Prostate gland (tissue), 2 donors: ENCODE data around the gene SMG6. TPM values are rescaled to one million over a fixed set of nuclear protein-coding genes. Genes with fewer than 3 reads are reported as not detected.
A peak's percentile ranks its signal among the peaks of the same experiment; 100 is the strongest.

Source experiments
- DNase-seq: peaks from one replicate; pipeline ENCODE4 v3.0.0-alpha.2; 2019; ENCODE audit warnings: low spot score
- H3K27ac ChIP-seq, 2 donors: fragments of 200-600 bp; sonication (generic); 2 replicates each; pipeline ENCODE4 v1.5.1; 2017 to 2019
- H3K27me3 ChIP-seq: fragments of 200-600 bp; sonication (generic); replicated peaks from 2 replicates; pipeline ENCODE4 v1.5.1; 2019; ENCODE audit not compliant: insufficient read depth
- H3K36me3 ChIP-seq, 2 donors: fragments of 200-600 bp; sonication (generic); 1 replicate in 1 of 2; 2 replicates in 1 of 2; pipeline versions ENCODE4 v1.5.1 to v1.8.1; 2017 to 2019
- H3K4me1 ChIP-seq: fragments of 200-600 bp; sonication (generic); replicated peaks from 2 replicates; pipeline ENCODE4 v1.5.1; 2019
- H3K4me3 ChIP-seq, 2 donors: fragments of 200-600 bp; sonication (generic); 2 replicates each; pipeline ENCODE4 v1.5.1; 2017 to 2019
- H3K9me3 ChIP-seq: fragments of 200-600 bp; sonication (generic); 2 replicates; pipeline ENCODE4 v1.5.1; 2017
- POLR2A ChIP-seq: fragments of 450-650 bp; IDR thresholded peaks from one replicate; pipeline ENCODE4 v1.6.1; 2016; ENCODE audit warnings: antibody characterized with exemption, mild to moderate bottlenecking
- POLR2AphosphoS5 ChIP-seq: sonication (generic); formaldehyde crosslinking; IDR thresholded peaks from one replicate; pipeline ENCODE4 v1.6.1; 2017; ENCODE audit warnings: antibody characterized with exemption
- WGBS: methylation state at CpG from one replicate; pipeline ENCODE4 v1.1.5; 2018; 5-methylcytosine and 5-hydroxymethylcytosine counted together
- intact Hi-C: fragments of 100-400 bp; cut with DNase I; formaldehyde crosslinking; loops from one replicate; pipeline ENCODE4 v1.14.2; 2022
- total RNA-seq, 2 donors: library from RNA; depleted of rRNA; stranded (reverse); fragments of >200 nt; gene quantifications; one replicate each; pipeline ENCODE4 v1.1.0, GENCODE V29; 2016
- TF ChIP-seq, protein P1 (sequence below), 4 experiments: fragments of 200-600 bp in 2 of 4; fragments of 450-650 bp in 2 of 4; sonication (generic) in 2 of 4; IDR thresholded peaks; 1 replicate in 3 of 4; 2 replicates in 1 of 4; pipeline ENCODE4 v1.5.1; 2016 to 2019; ENCODE audit warnings: antibody characterized with exemption in 4 of 4, mild to moderate bottlenecking in 2 of 4, moderate library complexity in 2 of 4

SMG6 gene
- total RNA-seq, 2 donors from 2014 or later: 23.8 to 56.0 TPM

DNA sequence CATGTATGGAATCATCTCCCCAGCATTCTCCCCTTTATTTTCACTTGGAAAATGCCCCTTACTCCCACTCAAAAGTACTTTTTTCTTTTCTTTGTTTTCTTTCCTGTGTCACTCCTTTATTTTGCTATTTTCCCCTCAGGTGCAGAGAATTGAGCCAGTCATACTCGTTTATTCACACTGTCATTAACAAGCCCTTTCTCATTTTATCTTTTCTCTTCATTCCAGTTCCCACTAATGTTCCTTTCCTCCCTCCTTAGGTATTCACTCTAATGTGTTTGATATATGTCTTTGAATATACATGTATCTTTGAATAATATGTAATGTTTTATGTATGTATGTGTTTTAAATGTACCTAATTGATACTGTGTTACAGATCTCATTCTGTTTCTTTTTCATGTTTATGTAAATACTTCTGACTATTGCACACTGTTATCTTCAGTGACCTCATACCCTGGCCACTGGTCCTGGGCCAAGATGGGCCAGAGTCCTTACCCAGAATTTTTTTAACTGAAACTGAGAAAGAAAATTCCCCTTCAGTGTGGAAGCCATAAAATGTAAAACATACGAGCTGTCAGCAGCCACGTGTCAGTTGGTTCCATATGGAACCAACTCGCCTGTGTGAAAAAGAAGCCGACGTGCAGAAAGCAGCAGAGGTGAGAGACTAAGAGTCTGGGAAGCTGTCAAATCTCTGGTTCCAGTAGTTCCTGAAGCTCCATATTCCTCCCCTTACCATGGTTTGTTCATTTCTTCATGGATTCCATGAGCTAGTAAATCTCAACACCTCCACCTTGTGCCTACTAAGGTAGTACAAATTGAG is 6.0 kb upstream of the SMG6 start:
- H3K4me1 ChIP-seq: no peaks in the 10 kb centered on the region
- no peak overlapping the region for H3K4me3 ChIP-seq
- WGBS: 41% methylated on average over 6 of the region's 6 CpGs
- H3K9me3 ChIP-seq: no peaks in the 10 kb centered on the region
- TF ChIP-seq POLR2A (no peak), POLR2AphosphoS5 (no peak)
- TF ChIP-seq, protein P1, sequence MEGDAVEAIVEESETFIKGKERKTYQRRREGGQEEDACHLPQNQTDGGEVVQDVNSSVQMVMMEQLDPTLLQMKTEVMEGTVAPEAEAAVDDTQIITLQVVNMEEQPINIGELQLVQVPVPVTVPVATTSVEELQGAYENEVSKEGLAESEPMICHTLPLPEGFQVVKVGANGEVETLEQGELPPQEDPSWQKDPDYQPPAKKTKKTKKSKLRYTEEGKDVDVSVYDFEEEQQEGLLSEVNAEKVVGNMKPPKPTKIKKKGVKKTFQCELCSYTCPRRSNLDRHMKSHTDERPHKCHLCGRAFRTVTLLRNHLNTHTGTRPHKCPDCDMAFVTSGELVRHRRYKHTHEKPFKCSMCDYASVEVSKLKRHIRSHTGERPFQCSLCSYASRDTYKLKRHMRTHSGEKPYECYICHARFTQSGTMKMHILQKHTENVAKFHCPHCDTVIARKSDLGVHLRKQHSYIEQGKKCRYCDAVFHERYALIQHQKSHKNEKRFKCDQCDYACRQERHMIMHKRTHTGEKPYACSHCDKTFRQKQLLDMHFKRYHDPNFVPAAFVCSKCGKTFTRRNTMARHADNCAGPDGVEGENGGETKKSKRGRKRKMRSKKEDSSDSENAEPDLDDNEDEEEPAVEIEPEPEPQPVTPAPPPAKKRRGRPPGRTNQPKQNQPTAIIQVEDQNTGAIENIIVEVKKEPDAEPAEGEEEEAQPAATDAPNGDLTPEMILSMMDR (IDR thresholded peaks at IDR 0.05): no peak
- DNase-seq: no peak
- H3K36me3 ChIP-seq: no peaks in the 10 kb centered on the region
- intact Hi-C loops: no loop called here
- H3K27me3 ChIP-seq: no peaks in the 10 kb centered on the region
- no peak overlapping the region for H3K27ac ChIP-seq

DNA sequence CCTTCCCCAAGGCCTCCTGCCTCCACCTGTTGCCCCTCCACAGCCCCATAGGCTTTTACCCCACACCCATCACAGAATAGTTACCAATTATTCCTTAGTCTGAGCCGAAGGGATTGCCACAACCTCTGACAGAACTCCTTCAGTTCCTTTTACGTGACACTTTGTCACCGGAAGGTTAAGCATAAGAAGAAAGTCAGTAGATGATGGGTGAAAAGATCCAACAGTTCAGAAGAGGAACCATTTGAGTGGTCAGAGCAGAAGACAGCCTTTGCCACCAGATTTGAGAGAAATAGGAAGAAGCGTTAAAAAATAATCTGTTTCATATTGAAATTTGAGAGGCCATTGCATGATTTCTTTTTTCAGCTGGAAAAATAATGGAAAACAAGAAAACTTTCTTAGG is 1.3 kb upstream of the SMG6 start:
- TF ChIP-seq POLR2AphosphoS5 (no peak), POLR2A (no peak)
- TF ChIP-seq, protein P1 (IDR thresholded peaks at IDR 0.05): no peak
- no peak overlapping the region for H3K4me3 ChIP-seq
- 94% methylated on average over 4 of the region's 4 CpGs for WGBS
- peaks cover 5% of the 10 kb centered on the region for H3K4me1 ChIP-seq
- no peaks in the 10 kb centered on the region for H3K27me3 ChIP-seq
- H3K36me3 ChIP-seq: peaks cover 0 to 6% of the 10 kb centered on the region in 2 donors
- DNase-seq: no peak
- intact Hi-C loops: no loop called here
- H3K9me3 ChIP-seq: no peaks in the 10 kb centered on the region
- H3K27ac ChIP-seq: no peak overlapping the region

DNA sequence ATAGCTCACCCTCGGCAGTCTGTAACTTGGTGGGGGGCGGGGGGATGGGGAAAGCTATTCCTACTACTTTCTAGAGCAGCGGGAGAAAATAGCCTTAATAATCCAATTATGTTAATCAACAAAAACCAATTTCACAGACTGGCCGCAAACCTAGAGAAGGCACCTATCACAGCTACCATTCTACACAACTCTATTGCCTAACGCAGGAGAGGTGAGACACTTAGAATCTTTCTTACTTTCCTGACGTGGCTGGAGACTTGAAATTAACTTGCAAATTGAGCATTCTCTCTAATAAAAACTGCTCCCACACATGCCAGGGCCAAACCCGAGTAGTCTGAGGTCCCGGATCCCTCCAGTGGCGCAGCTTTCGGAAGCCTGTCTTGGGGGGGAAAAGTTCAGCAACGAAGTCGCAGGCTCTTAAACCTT is 794 bp downstream of the SMG6 start:
- H3K27me3 ChIP-seq: no peaks in the 10 kb centered on the region
- DNase-seq: no peak
- TF ChIP-seq, protein P1 (IDR thresholded peaks at IDR 0.05): no peak
- TF ChIP-seq POLR2A: no peak
- TF ChIP-seq POLR2AphosphoS5: no peak
- H3K4me3 ChIP-seq: peak overlapping the region; percentile 95 to 96
- intact Hi-C loops: no loop called here
- 2% methylated on average over 12 of the region's 12 CpGs for WGBS
- H3K4me1 ChIP-seq: peaks cover 5% of the 10 kb centered on the region
- H3K36me3 ChIP-seq: peaks cover 0 to 12% of the 10 kb centered on the region in 2 donors
- peak overlapping the region; percentile 95 to 96 for H3K27ac ChIP-seq
- no peaks in the 10 kb centered on the region for H3K9me3 ChIP-seq

DNA sequence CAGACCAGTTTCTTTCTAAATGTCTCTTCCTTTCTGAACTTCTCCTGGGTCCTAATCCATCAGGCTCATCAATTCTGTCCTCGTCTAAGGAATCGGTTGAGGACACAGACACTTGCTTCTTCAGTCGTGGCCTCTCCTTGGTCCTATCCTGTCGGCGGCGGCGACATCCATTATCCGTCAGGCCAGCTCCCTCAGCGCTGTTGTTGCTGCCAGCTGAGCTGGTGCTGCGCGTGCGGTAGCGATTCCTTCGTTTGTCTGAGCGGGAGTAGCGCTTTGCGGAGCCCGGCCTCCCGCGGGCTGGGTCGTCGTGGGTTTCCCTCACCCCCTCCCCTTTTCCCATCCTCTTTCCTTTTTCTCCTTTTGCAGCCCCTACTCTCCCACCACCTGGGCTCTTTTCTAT is 3.8 kb downstream of the SMG6 start:
- no peak for DNase-seq
- H3K4me1 ChIP-seq: peaks cover 5% of the 10 kb centered on the region
- H3K9me3 ChIP-seq: no peaks in the 10 kb centered on the region
- no peaks in the 10 kb centered on the region for H3K27me3 ChIP-seq
- no peak overlapping the region for H3K4me3 ChIP-seq
- TF ChIP-seq POLR2A: no peak
- H3K36me3 ChIP-seq: peaks cover 0 to 12% of the 10 kb centered on the region in 2 donors
- intact Hi-C loops: no loop called here
- 94% methylated on average over 22 of the region's 22 CpGs for WGBS
- H3K27ac ChIP-seq: no peak overlapping the region

DNA sequence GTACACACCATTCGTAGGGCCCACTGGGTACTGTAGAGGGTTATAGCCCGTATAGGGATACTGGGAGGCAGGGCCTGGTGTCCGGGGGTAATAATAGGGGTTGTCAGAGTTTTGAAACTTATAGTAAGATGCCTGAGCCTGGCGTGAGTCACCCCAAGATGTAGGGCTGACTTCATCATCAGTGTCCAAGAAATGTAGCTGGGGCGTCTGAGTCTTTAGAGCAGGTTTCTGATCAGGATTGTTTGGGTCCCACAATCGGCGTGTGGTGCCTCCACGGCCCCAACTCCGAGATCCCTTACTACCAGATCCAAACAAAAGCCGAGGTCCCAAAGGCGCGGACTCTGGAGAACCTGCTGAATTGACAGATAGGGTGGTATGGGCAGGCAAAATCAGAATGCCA is 4.4 kb downstream of the SMG6 start:
- intact Hi-C loops: no loop called here
- H3K9me3 ChIP-seq: no peaks in the 10 kb centered on the region
- no peak for DNase-seq
- H3K4me1 ChIP-seq: peaks cover 5% of the 10 kb centered on the region
- TF ChIP-seq, protein P1 (IDR thresholded peaks at IDR 0.05): no peak
- no peak for TF ChIP-seq POLR2AphosphoS5
- TF ChIP-seq POLR2A: no peak
- 96% methylated on average over 12 of the region's 12 CpGs for WGBS
- peaks cover 0 to 12% of the 10 kb centered on the region in 2 donors for H3K36me3 ChIP-seq
- no peak overlapping the region for H3K27ac ChIP-seq
- no peaks in the 10 kb centered on the region for H3K27me3 ChIP-seq
- no peak overlapping the region for H3K4me3 ChIP-seq
